Upper lobe of right lung (tissue), 1 donor: ENCODE data around the gene REEP3. TPM values are rescaled to one million over a fixed set of nuclear protein-coding genes. Genes with fewer than 3 reads are reported as not detected.
"Not testable (repeated sequence)": the region's sequence is repeated elsewhere in the genome, so short reads cannot be mapped to it uniquely, and the experiment has no call there.

Experiments used
- ATAC-seq: fragments of 200-7000 bp; cut with Tn5 transposase; one replicate; pipeline ENCODE4 v1.9.1; 2020; ENCODE audit warnings: mild to moderate bottlenecking, moderate library complexity
- DNase-seq: peaks from one replicate; pipeline ENCODE4 v3.0.0-alpha.2; 2020
- H3K27ac ChIP-seq: fragments of 200-600 bp; one replicate; pipeline ENCODE4 v1.8.0; 2022
- H3K27me3 ChIP-seq: fragments of 200-600 bp; one replicate; pipeline ENCODE4 v1.8.0; 2022; ENCODE audit warnings: mild to moderate bottlenecking
- H3K36me3 ChIP-seq: fragments of 200-600 bp; one replicate; pipeline ENCODE4 v1.8.0; 2022
- H3K4me1 ChIP-seq: fragments of 200-600 bp; one replicate; pipeline ENCODE4 v1.8.0; 2022
- H3K4me3 ChIP-seq: fragments of 200-600 bp; one replicate; pipeline ENCODE4 v1.8.0; 2022; ENCODE audit warnings: mild to moderate bottlenecking
- H3K9me3 ChIP-seq: fragments of 200-600 bp; one replicate; pipeline ENCODE4 v1.8.0; 2022
- CTCF ChIP-seq: fragments of 200-600 bp; IDR thresholded peaks from one replicate; pipeline ENCODE4 v1.8.0; 2022; ENCODE audit warnings: antibody characterized with exemption
- intact Hi-C: fragments of 100-400 bp; cut with DNase I; formaldehyde crosslinking; loops from one replicate; pipeline ENCODE4 v1.11.0; 2022
- total RNA-seq: library from RNA; stranded (reverse); fragmentation: NEBNext Ultra II Directional; extraction: Animal tissue kit (Norgen Biotek cat#: 25700); gene quantifications from one replicate; pipeline ENCODE4 v1.2.1, GENCODE V29; 2021
- donor health status: DM: no; HTN: yes; CAD: no; lungs with severe emphysema.

Gene REEP3
- total RNA-seq, 1 donor from 2014 or later, result 57.1 TPM

GRCh38 chr10:63493004-63493403 lies 28.2 kb upstream of the REEP3 start:
- no peak for DNase-seq
- H3K27ac ChIP-seq, result no peak overlapping the region
- H3K9me3 ChIP-seq, result no peaks in the 10 kb centered on the region
- no peaks in the 10 kb centered on the region for H3K27me3 ChIP-seq
- H3K4me3 ChIP-seq, result no peak overlapping the region
- intact Hi-C loops, result no loop called here
- no peaks in the 10 kb centered on the region for H3K36me3 ChIP-seq
- TF ChIP-seq CTCF, result no peak
- H3K4me1 ChIP-seq, result peaks cover 5% of the 10 kb centered on the region
- no peak for ATAC-seq

GRCh38 chr10:63494951-63495350 lies 26.2 kb upstream of the REEP3 start:
- Histone ChIP-seq H3K27ac (no peak overlapping the region), H3K9me3 (no peaks in the 10 kb centered on the region), H3K36me3 (no peaks in the 10 kb centered on the region), H3K4me3 (no peak overlapping the region), H3K27me3 (no peaks in the 10 kb centered on the region), H3K4me1 (peaks cover 5% of the 10 kb centered on the region)
- TF ChIP-seq CTCF, result no peak
- intact Hi-C loops, result no loop called here
- DNase-seq (no peak), ATAC-seq (no peak)

GRCh38 chr10:63496561-63496960 lies 24.6 kb upstream of the REEP3 start:
- Histone ChIP-seq H3K36me3 (no peaks in the 10 kb centered on the region), H3K4me3 (no peak overlapping the region), H3K9me3 (no peaks in the 10 kb centered on the region), H3K4me1 (peaks cover 5% of the 10 kb centered on the region), H3K27ac (no peak overlapping the region), H3K27me3 (no peaks in the 10 kb centered on the region)
- intact Hi-C loops, result no loop called here
- ATAC-seq (no peak), DNase-seq (no peak)
- no peak for TF ChIP-seq CTCF

GRCh38 chr10:63497321-63497720 lies 23.9 kb upstream of the REEP3 start:
- ATAC-seq (no peak), DNase-seq (no peak)
- no peak overlapping the region for H3K4me3 ChIP-seq
- H3K36me3 ChIP-seq, result no peaks in the 10 kb centered on the region
- intact Hi-C loops, result no loop called here
- no peak overlapping the region for H3K27ac ChIP-seq
- no peaks in the 10 kb centered on the region for H3K9me3 ChIP-seq
- no peaks in the 10 kb centered on the region for H3K4me1 ChIP-seq
- TF ChIP-seq CTCF, result no peak
- no peaks in the 10 kb centered on the region for H3K27me3 ChIP-seq

- Histone ChIP-seq H3K36me3 (no peaks in the 10 kb centered on the region), H3K4me1 (no peaks in the 10 kb centered on the region), H3K27ac (no peak overlapping the region), H3K9me3 (no peaks in the 10 kb centered on the region), H3K4me3 (no peak overlapping the region), H3K27me3 (no peaks in the 10 kb centered on the region)
- TF ChIP-seq CTCF, result no peak
- DNase-seq (no peak), ATAC-seq (no peak)
- intact Hi-C loops, result no loop called here
Observed at GRCh38 chr10:63498665-63499064, 22.5 kb upstream of the REEP3 start.

- H3K4me3 ChIP-seq, ATAC-seq, H3K27ac ChIP-seq, H3K36me3 ChIP-seq, DNase-seq, H3K4me1 ChIP-seq, intact Hi-C loops, H3K9me3 ChIP-seq, H3K27me3 ChIP-seq: not testable (repeated sequence)
Observed at GRCh38 chr10:63500551-63500950, 20.6 kb upstream of the REEP3 start.
